Ishikawa (cell line): ENCODE results near the gene GFOD2.

Experiments
- CEBPB ChIP-seq: IDR thresholded peaks from 2 replicates; pipeline ENCODE4 v1.6.1; 2012
- CREB1 ChIP-seq: IDR thresholded peaks from 2 replicates; pipeline ENCODE4 v1.6.1; 2012; ENCODE audit warnings: low read depth
- EGR1 ChIP-seq: IDR thresholded peaks from 2 replicates; pipeline ENCODE4 v1.6.1; 2012
- EP300 ChIP-seq: IDR thresholded peaks from 2 replicates; pipeline ENCODE4 v1.6.1; 2012; ENCODE audit warnings: borderline replicate concordance
- FOXM1 ChIP-seq: IDR thresholded peaks from 2 replicates; pipeline ENCODE4 v1.6.1; 2012; ENCODE audit warnings: low read depth, borderline replicate concordance
- NFIC ChIP-seq: IDR thresholded peaks from 2 replicates; pipeline ENCODE4 v1.6.1; 2012
- RAD21 ChIP-seq: IDR thresholded peaks from 2 replicates; pipeline ENCODE4 v1.6.1; 2012; ENCODE audit warnings: low read depth
- TAF1 ChIP-seq: IDR thresholded peaks from 2 replicates; pipeline ENCODE4 v1.6.1; 2012; ENCODE audit warnings: low read depth, mild to moderate bottlenecking
- TCF12 ChIP-seq: IDR thresholded peaks from 2 replicates; pipeline ENCODE4 v1.6.1; 2012; ENCODE audit warnings: low read depth
- TEAD4 ChIP-seq: IDR thresholded peaks from 2 replicates; pipeline ENCODE4 v1.6.1; 2012
- YY1 ChIP-seq: IDR thresholded peaks from 2 replicates; pipeline ENCODE4 v1.6.1; 2012; ENCODE audit warnings: low read depth
- ZBTB7A ChIP-seq: IDR thresholded peaks from 2 replicates; pipeline ENCODE4 v1.6.1; 2012; ENCODE audit warnings: low read depth
- TF ChIP-seq, protein P1 (sequence below): IDR thresholded peaks from 2 replicates; pipeline ENCODE4 v1.6.1; 2012; ENCODE audit warnings: low read depth, mild to moderate bottlenecking
- TF ChIP-seq, protein P2 (sequence below): IDR thresholded peaks from 2 replicates; pipeline ENCODE4 v1.6.1; 2012
- TF ChIP-seq, protein P3 (sequence below): IDR thresholded peaks from 2 replicates; pipeline ENCODE4 v1.6.1; 2012

Gene GFOD2

DNA sequence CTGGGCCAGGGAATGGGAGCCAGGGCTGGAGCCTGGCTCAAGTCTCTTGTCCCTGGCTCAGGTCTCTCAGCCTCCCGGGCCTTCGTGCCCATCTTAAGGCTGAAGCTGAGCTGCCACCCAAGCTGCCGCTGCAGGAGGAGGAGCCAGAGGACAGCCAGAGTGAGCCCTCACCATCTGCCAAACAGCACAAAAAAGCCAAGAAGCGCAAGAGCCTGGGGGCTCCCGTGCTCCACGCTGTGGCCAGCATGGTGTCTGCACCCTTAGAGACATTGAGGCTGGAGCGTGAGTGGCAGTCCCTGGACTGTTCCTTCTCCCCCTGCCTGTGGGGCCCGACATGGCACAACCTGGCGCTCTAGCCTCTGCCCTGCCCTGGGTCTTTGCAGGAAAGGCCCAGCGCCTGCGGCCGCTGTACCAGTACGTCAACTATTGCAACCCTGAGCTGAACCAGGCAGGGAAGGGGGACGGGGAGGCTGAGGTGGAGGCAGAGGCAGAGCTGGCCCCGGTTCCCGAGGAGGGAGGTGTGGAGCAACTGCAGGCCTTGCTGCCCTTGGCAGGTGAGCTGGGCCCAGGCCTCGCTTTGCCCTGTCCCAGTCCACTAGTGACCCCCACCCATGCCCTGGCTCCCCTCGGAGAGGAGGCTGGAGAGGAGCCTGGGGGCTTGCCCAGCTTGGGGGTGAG is 51.2 kb downstream of the GFOD2 start:
- TF ChIP-seq ZBTB7A (no peak), EP300 (no peak), NFIC (no peak), TCF12 (no peak), TEAD4 (no peak), RAD21 (no peak), TAF1 (no peak), YY1 (no peak), EGR1 (no peak), CEBPB (no peak), FOXM1 (no peak), CREB1 (no peak)
- TF ChIP-seq, protein P1, sequence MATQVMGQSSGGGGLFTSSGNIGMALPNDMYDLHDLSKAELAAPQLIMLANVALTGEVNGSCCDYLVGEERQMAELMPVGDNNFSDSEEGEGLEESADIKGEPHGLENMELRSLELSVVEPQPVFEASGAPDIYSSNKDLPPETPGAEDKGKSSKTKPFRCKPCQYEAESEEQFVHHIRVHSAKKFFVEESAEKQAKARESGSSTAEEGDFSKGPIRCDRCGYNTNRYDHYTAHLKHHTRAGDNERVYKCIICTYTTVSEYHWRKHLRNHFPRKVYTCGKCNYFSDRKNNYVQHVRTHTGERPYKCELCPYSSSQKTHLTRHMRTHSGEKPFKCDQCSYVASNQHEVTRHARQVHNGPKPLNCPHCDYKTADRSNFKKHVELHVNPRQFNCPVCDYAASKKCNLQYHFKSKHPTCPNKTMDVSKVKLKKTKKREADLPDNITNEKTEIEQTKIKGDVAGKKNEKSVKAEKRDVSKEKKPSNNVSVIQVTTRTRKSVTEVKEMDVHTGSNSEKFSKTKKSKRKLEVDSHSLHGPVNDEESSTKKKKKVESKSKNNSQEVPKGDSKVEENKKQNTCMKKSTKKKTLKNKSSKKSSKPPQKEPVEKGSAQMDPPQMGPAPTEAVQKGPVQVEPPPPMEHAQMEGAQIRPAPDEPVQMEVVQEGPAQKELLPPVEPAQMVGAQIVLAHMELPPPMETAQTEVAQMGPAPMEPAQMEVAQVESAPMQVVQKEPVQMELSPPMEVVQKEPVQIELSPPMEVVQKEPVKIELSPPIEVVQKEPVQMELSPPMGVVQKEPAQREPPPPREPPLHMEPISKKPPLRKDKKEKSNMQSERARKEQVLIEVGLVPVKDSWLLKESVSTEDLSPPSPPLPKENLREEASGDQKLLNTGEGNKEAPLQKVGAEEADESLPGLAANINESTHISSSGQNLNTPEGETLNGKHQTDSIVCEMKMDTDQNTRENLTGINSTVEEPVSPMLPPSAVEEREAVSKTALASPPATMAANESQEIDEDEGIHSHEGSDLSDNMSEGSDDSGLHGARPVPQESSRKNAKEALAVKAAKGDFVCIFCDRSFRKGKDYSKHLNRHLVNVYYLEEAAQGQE, result no peak
- TF ChIP-seq, protein P2, sequence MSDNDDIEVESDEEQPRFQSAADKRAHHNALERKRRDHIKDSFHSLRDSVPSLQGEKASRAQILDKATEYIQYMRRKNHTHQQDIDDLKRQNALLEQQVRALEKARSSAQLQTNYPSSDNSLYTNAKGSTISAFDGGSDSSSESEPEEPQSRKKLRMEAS, result no peak
- TF ChIP-seq, protein P3, sequence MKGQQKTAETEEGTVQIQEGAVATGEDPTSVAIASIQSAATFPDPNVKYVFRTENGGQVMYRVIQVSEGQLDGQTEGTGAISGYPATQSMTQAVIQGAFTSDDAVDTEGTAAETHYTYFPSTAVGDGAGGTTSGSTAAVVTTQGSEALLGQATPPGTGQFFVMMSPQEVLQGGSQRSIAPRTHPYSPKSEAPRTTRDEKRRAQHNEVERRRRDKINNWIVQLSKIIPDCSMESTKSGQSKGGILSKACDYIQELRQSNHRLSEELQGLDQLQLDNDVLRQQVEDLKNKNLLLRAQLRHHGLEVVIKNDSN, result no peak

DNA sequence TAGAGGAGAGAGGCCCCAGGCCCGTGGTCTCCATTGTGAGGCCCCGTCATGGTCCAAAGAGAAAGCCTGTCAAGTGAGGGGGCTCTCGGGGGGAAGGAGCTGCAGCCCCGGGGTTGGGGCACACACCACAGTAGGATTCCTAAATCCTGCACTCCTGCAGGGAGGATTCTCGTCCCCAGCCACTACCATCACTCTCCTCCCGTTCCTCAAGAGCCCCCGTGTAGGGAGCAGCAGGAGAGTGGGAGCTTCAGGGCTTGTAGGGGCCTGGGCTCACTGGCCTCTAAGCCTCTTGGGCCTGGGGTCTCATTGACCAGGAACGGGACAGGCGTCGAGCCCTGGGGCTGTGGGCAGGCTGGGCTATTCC is 51.7 kb downstream of the GFOD2 start:
- TF ChIP-seq, protein P1, result no peak
- TF ChIP-seq FOXM1 (no peak), RAD21 (no peak)

DNA sequence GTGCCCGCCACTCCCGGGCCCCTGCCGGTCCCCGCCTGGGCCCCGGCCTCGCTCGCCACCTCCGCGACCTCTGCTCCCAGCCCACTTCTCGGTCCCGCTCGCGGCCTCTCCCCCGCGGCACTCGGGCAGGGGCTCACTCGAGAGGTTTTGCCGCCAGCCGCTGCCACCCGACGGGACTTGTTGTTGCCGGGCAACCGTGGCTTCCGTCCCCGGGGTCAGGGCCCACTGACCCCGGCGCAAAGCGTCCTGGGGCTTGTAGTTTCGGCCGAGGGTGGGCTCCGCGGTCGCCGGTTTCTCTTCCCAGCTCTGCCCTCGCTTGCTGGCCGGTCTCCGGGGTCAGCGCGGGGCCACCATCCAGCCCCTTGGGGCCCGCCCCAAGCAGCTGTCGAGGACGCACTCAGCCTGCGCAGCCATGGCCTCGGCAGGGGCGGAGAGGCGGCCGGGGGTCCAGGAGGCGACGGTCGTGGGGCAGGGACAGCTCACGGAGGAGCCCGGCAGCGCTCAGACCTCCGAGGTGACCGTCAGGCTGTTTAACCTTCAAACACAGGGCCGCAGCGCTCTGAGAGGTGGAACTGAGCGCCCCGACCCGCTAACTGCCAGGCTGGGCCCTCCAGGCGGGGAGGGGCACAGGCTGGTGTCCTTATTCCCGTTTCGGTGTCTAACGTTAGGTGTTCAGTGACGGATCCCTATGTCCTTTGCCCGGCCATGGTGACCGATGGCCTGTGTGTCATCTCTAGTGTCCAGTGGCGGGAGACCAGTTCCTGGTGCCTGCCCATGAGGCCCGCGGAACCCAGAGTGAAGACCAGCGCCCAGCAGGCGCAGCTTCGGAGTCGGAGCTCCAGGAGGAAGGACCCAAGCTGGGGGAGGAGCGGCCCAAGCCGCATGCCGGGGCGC is 52.3 kb downstream of the GFOD2 start, which contains the start of the genes C16orf86 and ENKD1:
TSS of gene C16orf86 (plus strand) at position 256 of the 894 bp plus-strand sequence. CDS start at position 413, 157 bp downstream.
TSS of gene ENKD1 (minus strand) at position 192 of the 894 bp plus-strand sequence. CDS start 308 bp downstream, outside the sequence.
- TF ChIP-seq EP300 (0 out of 2 replicates have a peak, but pooled peaks have one; percentile 10), EGR1 (peak; percentile 41; the same call in 1 of the 2 replicates), TEAD4 (no peak; the same call in 1 of the 2 replicates), YY1 (no peak), CEBPB (no peak), RAD21 (no peak), CREB1 (no peak), FOXM1 (no peak), TAF1 (peak; percentile 31; the same call in 1 of the 2 replicates), ZBTB7A (peak; percentile 88)
- TF ChIP-seq, protein P1, result no peak

DNA sequence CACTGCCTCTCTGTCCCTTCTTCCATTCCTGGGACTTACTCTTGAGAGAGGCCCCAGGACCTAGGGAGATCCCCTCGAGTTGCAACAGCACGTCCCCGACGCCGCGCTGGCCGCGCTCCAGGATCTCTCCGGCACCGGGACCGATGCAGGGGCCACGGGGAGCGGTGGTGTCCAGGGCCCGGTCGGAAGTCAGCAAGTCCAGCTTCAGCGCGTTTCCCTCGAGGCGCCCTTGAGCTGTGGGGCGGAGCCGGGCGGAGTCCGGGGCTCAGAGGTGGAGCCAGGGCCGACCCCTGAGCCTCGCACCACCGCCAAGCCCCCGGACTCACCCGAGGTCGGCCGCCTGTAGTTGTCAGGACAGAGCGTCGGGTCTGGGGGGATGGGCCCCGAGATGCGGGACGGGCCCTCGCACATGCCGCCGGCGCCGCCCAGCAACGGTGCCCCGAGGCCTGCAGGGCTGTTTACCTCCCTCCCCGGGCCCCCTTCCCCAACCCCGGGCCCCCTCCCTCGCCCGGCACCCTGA is 53.0 kb downstream of the GFOD2 start:
- TF ChIP-seq NFIC (peak; percentile 10; the same call in 1 of the 2 replicates), TAF1 (no peak), YY1 (no peak), FOXM1 (no peak), EP300 (no peak), RAD21 (no peak), TEAD4 (no peak), CEBPB (no peak), ZBTB7A (peak; percentile 46; the same call in 1 of the 2 replicates), TCF12 (no peak), EGR1 (no peak), CREB1 (no peak)
- TF ChIP-seq, protein P1, result no peak
- TF ChIP-seq, protein P3, result no peak
- TF ChIP-seq, protein P2, result no peak; the same call in 1 of the 2 replicates
